Lower leg skin (tissue), 3 donors: ENCODE data around the gene EP300.
"Not testable (repeated sequence)": the region's sequence is repeated elsewhere in the genome, so short reads cannot be mapped to it uniquely, and the experiment has no call there.

Experiments
- POLR2A ChIP-seq, 2 donors: fragments of 450-650 bp; IDR thresholded peaks; one replicate each; pipeline ENCODE4 v1.6.1; 2016 to 2017; ENCODE audit warnings: antibody characterized with exemption in 2 of 2, mild to moderate bottlenecking in 1 of 2, moderate library complexity in 1 of 2
- TF ChIP-seq, protein P1 (sequence below), 3 donors: fragments of 450-650 bp; IDR thresholded peaks; one replicate each; pipeline ENCODE4 v1.5.1; 2016; ENCODE audit warnings: antibody characterized with exemption in 3 of 3, mild to moderate bottlenecking in 3 of 3, moderate library complexity in 2 of 3

DNA sequence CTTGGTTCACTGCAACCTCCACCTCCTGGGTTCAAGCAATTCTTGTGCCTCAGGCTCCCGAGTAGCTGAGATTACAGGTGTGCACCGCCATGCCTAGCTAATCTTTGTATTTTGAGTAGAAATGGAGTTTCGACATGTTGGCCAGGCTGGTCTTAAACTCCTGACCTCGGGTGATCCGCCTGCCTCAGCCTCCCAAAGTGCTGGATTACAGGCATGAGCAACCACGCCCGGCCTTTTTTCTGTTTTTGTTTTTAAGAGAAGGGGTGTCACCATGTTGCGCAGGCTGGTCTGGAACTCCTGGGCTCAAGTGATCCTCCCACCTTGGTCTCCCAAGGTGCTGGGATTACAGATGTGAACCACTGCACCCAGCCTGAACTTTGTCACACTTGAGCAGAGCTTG is 26.1 kb upstream of the EP300 start:
- TF ChIP-seq, protein P1, sequence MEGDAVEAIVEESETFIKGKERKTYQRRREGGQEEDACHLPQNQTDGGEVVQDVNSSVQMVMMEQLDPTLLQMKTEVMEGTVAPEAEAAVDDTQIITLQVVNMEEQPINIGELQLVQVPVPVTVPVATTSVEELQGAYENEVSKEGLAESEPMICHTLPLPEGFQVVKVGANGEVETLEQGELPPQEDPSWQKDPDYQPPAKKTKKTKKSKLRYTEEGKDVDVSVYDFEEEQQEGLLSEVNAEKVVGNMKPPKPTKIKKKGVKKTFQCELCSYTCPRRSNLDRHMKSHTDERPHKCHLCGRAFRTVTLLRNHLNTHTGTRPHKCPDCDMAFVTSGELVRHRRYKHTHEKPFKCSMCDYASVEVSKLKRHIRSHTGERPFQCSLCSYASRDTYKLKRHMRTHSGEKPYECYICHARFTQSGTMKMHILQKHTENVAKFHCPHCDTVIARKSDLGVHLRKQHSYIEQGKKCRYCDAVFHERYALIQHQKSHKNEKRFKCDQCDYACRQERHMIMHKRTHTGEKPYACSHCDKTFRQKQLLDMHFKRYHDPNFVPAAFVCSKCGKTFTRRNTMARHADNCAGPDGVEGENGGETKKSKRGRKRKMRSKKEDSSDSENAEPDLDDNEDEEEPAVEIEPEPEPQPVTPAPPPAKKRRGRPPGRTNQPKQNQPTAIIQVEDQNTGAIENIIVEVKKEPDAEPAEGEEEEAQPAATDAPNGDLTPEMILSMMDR (IDR thresholded peaks at IDR 0.05): not testable (repeated sequence)
- not testable (repeated sequence) for TF ChIP-seq POLR2A (IDR thresholded peaks at IDR 0.05)
